GM06990 (cell line): ENCODE data around the gene ERBB4.

ENCODE experiments used
- DNase-seq: peaks from one replicate; pipeline ENCODE4 v3.0.0-alpha.2; 2011; ENCODE audit not compliant: insufficient read length; ENCODE audit errors: extremely low read depth
- H3K27me3 ChIP-seq: replicated peaks from 2 replicates; pipeline ENCODE4 v1.6.0; 2011; ENCODE audit warnings: low read length; ENCODE audit not compliant: control insufficient read depth, insufficient read depth
- H3K36me3 ChIP-seq: 2 replicates; pipeline ENCODE4 v1.5.1; 2011; ENCODE audit warnings: low read length; ENCODE audit not compliant: control insufficient read depth, insufficient read depth
- H3K4me3 ChIP-seq: replicated peaks from 2 replicates; pipeline ENCODE4 v1.5.1; 2011; ENCODE audit warnings: low read depth, mild to moderate bottlenecking, control low read depth, low read length
- TF ChIP-seq, protein P1 (sequence below): IDR thresholded peaks from 2 replicates; pipeline ENCODE4 v1.5.1; 2011; ENCODE audit warnings: low read length, control low read depth, mild to moderate bottlenecking, inconsistent platforms; ENCODE audit not compliant: insufficient read depth, poor library complexity, severe bottlenecking

ERBB4 gene

DNA sequence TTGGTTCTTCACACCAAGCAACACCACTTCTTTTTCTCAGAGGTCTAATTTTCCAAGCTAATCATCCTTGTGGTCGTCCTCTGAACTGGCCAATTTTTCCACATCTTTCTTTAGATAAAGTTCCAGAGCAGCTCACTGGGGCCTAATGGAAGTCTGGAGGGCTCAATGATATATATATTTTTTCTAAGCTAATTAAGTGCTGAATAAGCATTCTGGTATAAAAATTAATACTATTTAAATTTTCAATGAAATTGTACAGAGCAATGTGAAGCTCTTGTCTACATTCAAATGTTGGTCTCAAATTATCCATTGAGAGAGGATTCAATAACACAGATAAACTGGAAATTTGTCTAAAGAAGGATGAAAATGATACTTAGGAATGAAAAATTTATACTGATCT is 866.6 kb downstream of the ERBB4 start:
- DNase-seq, result no peak
- TF ChIP-seq, protein P1, sequence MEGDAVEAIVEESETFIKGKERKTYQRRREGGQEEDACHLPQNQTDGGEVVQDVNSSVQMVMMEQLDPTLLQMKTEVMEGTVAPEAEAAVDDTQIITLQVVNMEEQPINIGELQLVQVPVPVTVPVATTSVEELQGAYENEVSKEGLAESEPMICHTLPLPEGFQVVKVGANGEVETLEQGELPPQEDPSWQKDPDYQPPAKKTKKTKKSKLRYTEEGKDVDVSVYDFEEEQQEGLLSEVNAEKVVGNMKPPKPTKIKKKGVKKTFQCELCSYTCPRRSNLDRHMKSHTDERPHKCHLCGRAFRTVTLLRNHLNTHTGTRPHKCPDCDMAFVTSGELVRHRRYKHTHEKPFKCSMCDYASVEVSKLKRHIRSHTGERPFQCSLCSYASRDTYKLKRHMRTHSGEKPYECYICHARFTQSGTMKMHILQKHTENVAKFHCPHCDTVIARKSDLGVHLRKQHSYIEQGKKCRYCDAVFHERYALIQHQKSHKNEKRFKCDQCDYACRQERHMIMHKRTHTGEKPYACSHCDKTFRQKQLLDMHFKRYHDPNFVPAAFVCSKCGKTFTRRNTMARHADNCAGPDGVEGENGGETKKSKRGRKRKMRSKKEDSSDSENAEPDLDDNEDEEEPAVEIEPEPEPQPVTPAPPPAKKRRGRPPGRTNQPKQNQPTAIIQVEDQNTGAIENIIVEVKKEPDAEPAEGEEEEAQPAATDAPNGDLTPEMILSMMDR, result no peak
- no peak overlapping the region for H3K4me3 ChIP-seq
- no peaks in the 10 kb centered on the region for H3K27me3 ChIP-seq
- H3K36me3 ChIP-seq, result no peaks in the 10 kb centered on the region

DNA sequence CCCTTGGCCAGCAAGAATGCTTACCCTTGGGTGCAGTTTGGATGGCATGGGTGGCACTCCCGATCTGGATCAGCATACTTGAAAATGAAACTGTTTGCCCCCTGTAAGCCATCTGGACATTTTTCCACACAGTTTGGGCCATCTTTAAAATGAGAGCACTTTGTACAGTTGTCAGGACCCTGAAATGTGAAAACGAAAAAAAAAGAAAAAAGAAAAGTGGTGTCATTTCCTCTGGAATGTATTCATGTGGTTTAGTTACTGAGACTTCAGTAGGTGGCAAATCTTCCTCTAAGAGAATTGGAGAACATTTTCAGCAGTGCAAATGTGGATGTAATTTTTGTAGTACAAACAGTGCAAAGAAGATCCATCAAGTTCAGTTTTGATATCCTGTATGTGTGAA is 873.3 kb downstream of the ERBB4 start:
- Histone ChIP-seq H3K36me3 (no peaks in the 10 kb centered on the region), H3K4me3 (no peak overlapping the region)
- TF ChIP-seq, protein P1, result no peak

DNA sequence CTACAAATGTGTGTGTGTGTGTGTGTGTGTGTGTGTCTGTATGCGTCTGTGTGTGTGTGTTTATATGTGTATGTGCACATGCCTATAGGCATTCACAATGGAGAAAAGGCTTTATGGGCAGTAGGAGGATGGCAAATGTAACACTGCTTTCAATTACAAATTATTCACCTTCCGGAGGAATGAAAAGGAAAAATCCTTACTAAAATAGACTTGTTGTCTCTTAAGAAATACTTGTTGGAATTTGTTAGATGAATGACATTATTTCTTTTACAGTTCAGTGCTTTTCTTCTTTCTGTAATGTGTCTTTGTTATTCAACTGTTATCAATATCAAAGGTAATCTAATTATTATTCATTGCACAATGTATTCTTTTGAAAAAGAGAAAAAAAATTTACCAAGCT is 874.3 kb downstream of the ERBB4 start:
- no peaks in the 10 kb centered on the region for H3K36me3 ChIP-seq
- TF ChIP-seq, protein P1, result no peak
- no peaks in the 10 kb centered on the region for H3K27me3 ChIP-seq
- no peak overlapping the region for H3K4me3 ChIP-seq
- DNase-seq, result no peak

More for the DNA sequence above, 873.3 kb downstream of the ERBB4 start:
- no peak for DNase-seq
- H3K27me3 ChIP-seq, result no peaks in the 10 kb centered on the region

GRCh38 chr2:211654211-211654780 is 884.3 kb downstream of the ERBB4 start:
- TF ChIP-seq, protein P1, result no peak
- Histone ChIP-seq H3K4me3 (no peak overlapping the region), H3K36me3 (no peaks in the 10 kb centered on the region), H3K27me3 (no peaks in the 10 kb centered on the region)
- DNase-seq, result no peak

GRCh38 chr2:211652327-211652726 is 886.3 kb downstream of the ERBB4 start:
- Histone ChIP-seq H3K4me3 (no peak overlapping the region), H3K27me3 (no peaks in the 10 kb centered on the region), H3K36me3 (no peaks in the 10 kb centered on the region)
- TF ChIP-seq, protein P1, result no peak
- DNase-seq, result no peak

DNA sequence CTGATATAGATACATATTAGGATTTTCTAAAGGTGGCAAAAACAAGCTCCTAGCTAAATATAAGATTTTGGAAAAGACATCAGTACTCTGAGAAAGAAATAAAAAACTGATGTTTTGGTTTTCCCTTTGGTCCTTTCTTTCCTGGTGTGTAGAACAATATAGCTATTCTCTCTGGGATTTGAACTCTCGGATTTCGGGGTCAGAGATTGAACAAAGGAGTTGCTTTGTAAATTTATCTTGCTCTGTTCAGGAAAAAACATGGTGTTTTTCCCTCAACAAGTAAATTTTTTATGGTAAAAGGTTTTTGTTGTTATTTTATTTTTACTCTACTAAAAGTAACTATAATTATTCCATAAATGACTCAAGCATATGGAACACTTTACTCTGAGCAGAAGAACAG is 889.3 kb downstream of the ERBB4 start:
- H3K27me3 ChIP-seq, result no peaks in the 10 kb centered on the region
- DNase-seq, result no peak
- H3K4me3 ChIP-seq, result no peak overlapping the region
- H3K36me3 ChIP-seq, result no peaks in the 10 kb centered on the region
- TF ChIP-seq, protein P1, result no peak
